Ovary (tissue), 9 donors: ENCODE measurements around the gene TIMP3. TPM values are rescaled to one million over a fixed set of nuclear protein-coding genes. Genes with fewer than 3 reads are reported as not detected.

Source experiments
- DNase-seq, 5 donors: peaks; one replicate each; pipeline ENCODE4 v3.0.0-alpha.2; 2019 to 2020
- H3K27ac ChIP-seq, 2 donors: fragments of 200-600 bp; one replicate each; pipeline versions ENCODE4 v1.5.1 to v1.8.0; 2019 to 2022
- H3K27me3 ChIP-seq: fragments of 200-600 bp; one replicate; pipeline ENCODE4 v1.8.0; 2022
- H3K36me3 ChIP-seq: fragments of 200-600 bp; sonication (generic); one replicate; pipeline ENCODE4 v1.5.1; 2019
- H3K4me1 ChIP-seq: one replicate; pipeline ENCODE4 v1.8.1; 2013; ENCODE audit warnings: mild to moderate bottlenecking, moderate library complexity; ENCODE audit not compliant: insufficient read depth
- H3K4me3 ChIP-seq: fragments of 200-600 bp; sonication (generic); one replicate; pipeline ENCODE4 v1.5.1; 2017
- H3K9me3 ChIP-seq, 2 donors: fragments of 200-600 bp in 1 of 2; sonication (generic) in 1 of 2; one replicate each; pipeline versions ENCODE4 v1.5.1 to v1.8.1; 2013 to 2019; ENCODE audit warnings: mild to moderate bottlenecking in 1 of 2, moderate library complexity in 1 of 2
- EP300 ChIP-seq: sonication (generic); formaldehyde crosslinking; IDR thresholded peaks from one replicate; pipeline ENCODE4 v1.6.1; 2017; ENCODE audit warnings: antibody characterized with exemption
- POLR2A ChIP-seq: fragments of 450-650 bp; IDR thresholded peaks from one replicate; pipeline ENCODE4 v1.6.1; 2017; ENCODE audit warnings: antibody characterized with exemption, mild to moderate bottlenecking, moderate library complexity
- WGBS, 3 donors: extraction: QIAGEN DNeasy Blood & Tissue Kit in 1 of 3; methylation state at CpG; one replicate each; pipeline versions ENCODE4 v1.1.5 to v1.1.7; 2013 to 2017; 5-methylcytosine and 5-hydroxymethylcytosine counted together
- intact Hi-C, 4 donors: fragments of 100-400 bp; cut with DNase I; formaldehyde crosslinking; loops; one replicate each; pipeline versions ENCODE4 v1.11.0 to v1.15.1; 2022 to 2023
- polyA plus RNA-seq, 2 donors: library from polyadenylated mRNA; stranded (reverse); fragments of 200-250 nt in 1 of 2; fragments of 350-450 nt in 1 of 2; fragmentation: Illumina TruSeq in 1 of 2; extraction: RNeasy Lipid Tissue Mini Kit (QIAGEN cat#74804) in 1 of 2; gene quantifications; one replicate each; pipeline ENCODE4 v1.2.3, GENCODE V29; 2013 to 2014
- total RNA-seq, 7 donors: library from RNA; depleted of rRNA in 2 of 7; stranded (reverse); fragments of >200 nt in 2 of 7; fragmentation: NEBNext Ultra II Directional in 3 of 7; extraction: Animal tissue kit (Norgen Biotek cat#: 25700) in 3 of 7; gene quantifications; one replicate each; pipeline versions ENCODE4 v1.1.0 to v1.2.4, GENCODE V29; 2016 to 2023
- TF ChIP-seq, protein P1 (sequence below), 3 donors: fragments of 450-650 bp in 2 of 3; fragments of 200-600 bp in 1 of 3; IDR thresholded peaks; one replicate each; pipeline versions ENCODE4 v1.5.1 to v1.8.0; 2016 to 2022; ENCODE audit warnings: antibody characterized with exemption in 3 of 3, mild to moderate bottlenecking in 1 of 3
- donor health status: DM: no; HTN: no; CAD: no; lungs with moderate emphysema.
- donor health status: DM: no; HTN: no; CAD: no.
- donor health status: Bipolar disorder and iron deficiency.
- donor health status: DM: yes; HTN: yes; CAD: no.
- donor health status: DM: no; HTN: no; CAD: no.
- donor health status: DM: yes; HTN: yes; CAD: no.

TIMP3 gene
- total and polyA plus RNA-seq, 9 donors = 48.5 to 565 (median 121) TPM

DNA sequence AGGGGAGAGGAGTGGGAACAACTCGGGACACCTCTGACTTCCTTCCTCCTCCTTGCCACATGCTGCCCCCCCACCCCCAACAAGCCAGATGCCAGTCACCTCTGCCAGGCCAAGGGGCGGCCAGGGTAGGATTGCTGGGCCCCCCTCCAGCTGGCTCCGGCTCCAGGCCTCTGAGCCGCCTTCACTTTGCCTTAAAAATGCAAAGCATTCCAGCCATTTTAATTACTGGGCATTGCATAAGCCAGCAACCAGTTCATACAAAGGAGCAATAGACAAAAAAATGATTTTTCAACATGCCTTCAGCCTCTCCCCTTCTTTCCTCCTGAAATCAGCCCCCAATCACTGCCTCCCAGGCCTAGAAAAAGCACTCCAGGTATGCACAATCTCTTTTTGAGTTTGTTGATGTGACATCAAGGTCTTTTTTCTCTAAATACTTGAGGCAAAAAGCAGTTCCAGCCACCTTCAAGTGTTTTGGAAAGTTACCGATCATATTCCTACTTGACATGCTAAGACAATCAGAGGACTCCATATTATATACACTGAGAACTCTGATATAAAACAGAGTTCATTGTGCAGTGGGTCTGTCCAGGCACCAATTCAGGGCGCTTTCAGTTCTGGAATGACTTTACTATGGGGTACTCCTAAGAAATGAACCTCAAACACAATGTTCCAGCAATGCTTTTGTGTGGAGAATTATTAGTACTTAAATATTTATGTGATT lies 12.4 kb upstream of the TIMP3 start:
- intact Hi-C loops = no loop called here
- no peak overlapping the region for H3K27ac ChIP-seq

DNA sequence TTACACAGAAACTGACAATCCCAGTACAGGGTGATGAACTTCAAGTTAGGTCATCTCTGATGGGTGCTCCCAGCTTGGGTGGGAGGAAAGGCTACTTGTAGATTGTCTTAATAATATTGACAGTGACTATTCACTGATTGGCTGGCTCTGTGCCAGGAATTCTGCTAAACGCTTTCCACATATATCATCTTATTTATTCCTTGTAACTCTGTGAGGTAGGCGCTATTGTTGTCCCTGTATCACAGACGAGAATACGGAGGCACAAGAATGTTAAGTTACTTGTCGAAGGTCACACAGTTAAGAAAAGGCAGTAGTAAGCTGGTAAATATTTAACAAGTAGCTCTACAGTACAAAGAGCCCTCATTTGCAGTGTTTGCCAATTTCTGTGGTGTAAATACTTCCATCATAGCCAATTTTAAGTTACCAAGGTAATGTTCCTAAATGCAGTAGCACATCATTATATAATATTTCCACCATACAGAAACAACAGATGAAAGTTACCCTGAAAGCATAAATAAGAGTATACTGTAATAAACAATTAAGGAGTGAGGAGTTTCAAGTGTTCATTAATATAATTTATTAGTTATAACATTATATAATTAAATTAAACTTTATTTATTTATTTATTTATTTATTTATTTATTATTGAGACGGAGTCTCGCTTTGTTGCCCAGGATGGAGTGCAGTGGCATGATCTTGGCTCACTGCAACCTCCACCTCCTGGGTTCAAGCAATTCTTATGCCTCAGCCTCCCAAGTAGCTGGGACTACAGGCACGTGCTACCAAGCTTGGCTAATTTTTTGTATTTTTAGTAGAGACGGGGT lies 11.5 kb upstream of the TIMP3 start:
- intact Hi-C loops = loop anchor here in 3 of 4 donors (10.0 kb wide), 2 partner anchors 125 to 205 kb away; no protein-coding TSS in a partner anchor

More for the DNA sequence above, 12.4 kb upstream of the TIMP3 start:
- H3K36me3 ChIP-seq = no peaks in the 10 kb centered on the region
- peaks cover 2% of the 10 kb centered on the region for H3K4me1 ChIP-seq
- 31 to 51% (median 50%) methylated on average over 6 of the region's 6 CpGs for WGBS, 3 donors
- H3K27me3 ChIP-seq = no peaks in the 10 kb centered on the region
- TF ChIP-seq, protein P1, sequence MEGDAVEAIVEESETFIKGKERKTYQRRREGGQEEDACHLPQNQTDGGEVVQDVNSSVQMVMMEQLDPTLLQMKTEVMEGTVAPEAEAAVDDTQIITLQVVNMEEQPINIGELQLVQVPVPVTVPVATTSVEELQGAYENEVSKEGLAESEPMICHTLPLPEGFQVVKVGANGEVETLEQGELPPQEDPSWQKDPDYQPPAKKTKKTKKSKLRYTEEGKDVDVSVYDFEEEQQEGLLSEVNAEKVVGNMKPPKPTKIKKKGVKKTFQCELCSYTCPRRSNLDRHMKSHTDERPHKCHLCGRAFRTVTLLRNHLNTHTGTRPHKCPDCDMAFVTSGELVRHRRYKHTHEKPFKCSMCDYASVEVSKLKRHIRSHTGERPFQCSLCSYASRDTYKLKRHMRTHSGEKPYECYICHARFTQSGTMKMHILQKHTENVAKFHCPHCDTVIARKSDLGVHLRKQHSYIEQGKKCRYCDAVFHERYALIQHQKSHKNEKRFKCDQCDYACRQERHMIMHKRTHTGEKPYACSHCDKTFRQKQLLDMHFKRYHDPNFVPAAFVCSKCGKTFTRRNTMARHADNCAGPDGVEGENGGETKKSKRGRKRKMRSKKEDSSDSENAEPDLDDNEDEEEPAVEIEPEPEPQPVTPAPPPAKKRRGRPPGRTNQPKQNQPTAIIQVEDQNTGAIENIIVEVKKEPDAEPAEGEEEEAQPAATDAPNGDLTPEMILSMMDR (IDR thresholded peaks at IDR 0.05) = no peak
- TF ChIP-seq POLR2A (no peak), EP300 (no peak)
- H3K9me3 ChIP-seq = no peaks in the 10 kb centered on the region
- no peak overlapping the region for H3K4me3 ChIP-seq
- DNase-seq = no peak

DNA sequence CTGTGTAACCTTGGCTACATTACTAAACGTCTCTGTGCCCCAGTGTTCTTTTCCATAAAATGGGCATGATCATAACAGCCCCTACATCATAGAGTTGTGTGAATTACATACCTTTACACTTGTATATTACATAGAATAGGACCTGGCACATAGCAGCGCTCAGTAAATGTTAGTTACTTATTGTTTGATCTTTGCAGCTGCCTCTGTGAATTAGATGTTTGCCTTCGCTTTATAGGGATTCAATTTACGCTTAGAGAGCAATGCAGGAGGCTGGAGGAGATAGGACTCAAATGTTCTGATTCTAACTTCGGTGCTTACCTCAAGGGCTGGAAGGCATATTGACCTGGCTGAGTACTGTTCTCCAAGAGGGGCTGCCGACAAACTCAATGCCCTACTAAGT lies 10.4 kb upstream of the TIMP3 start:
- Histone ChIP-seq H3K4me1 (peaks cover 2% of the 10 kb centered on the region), H3K9me3 (no peaks in the 10 kb centered on the region), H3K36me3 (no peaks in the 10 kb centered on the region), H3K27me3 (no peaks in the 10 kb centered on the region), H3K4me3 (no peak overlapping the region), H3K27ac (no peak overlapping the region)
- DNase-seq = no peak
- WGBS, 3 donors = 89 to 94% (median 92%) methylated on average over 6 of the region's 6 CpGs
- intact Hi-C loops = loop anchor here in 3 of 4 donors (10.0 kb wide), 2 partner anchors 126 to 204 kb away; no protein-coding TSS in a partner anchor
- TF ChIP-seq EP300 (no peak), POLR2A (no peak)
- TF ChIP-seq, protein P1 (IDR thresholded peaks at IDR 0.05) = no peak

More for the DNA sequence above, 11.5 kb upstream of the TIMP3 start:
- no peaks in the 10 kb centered on the region for H3K27me3 ChIP-seq
- WGBS, 3 donors = 89 to 91% (median 90%) methylated on average over 9 of the region's 9 CpGs
- H3K27ac ChIP-seq = no peak overlapping the region
- no peaks in the 10 kb centered on the region for H3K9me3 ChIP-seq
- DNase-seq = no peak
- H3K36me3 ChIP-seq = no peaks in the 10 kb centered on the region
- no peak overlapping the region for H3K4me3 ChIP-seq
- TF ChIP-seq EP300 = no peak
- TF ChIP-seq, protein P1 (IDR thresholded peaks at IDR 0.05) = no peak
- TF ChIP-seq POLR2A = no peak
- peaks cover 2% of the 10 kb centered on the region for H3K4me1 ChIP-seq

DNA sequence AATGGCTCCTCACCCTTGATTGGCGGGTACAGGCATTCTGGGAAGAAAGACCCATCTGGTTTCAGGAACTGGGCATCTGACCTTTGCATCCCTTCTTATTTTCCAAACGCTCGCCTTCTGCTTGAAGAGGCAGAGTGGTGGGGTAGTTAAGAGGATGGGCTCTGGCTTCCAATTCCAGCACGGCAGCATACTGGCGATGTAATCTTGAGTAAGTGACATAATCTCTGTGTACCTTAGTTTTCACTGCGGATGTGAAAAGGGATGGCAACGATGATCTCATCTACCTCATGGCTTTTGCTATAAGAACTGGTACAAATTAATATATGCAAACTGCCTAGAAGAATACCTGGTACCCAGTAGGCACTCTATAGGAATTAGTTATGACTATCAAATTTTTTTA lies 10.0 kb upstream of the TIMP3 start:
- no peaks in the 10 kb centered on the region for H3K27me3 ChIP-seq
- DNase-seq = no peak
- 93 to 95% (median 94%) methylated on average over 7 of the region's 7 CpGs for WGBS, 3 donors

More for the DNA sequence above, 10.0 kb upstream of the TIMP3 start:
- intact Hi-C loops = loop anchor here in 3 of 4 donors (10.0 kb wide), 2 partner anchors 127 to 203 kb away; no protein-coding TSS in a partner anchor
- TF ChIP-seq EP300 (no peak), POLR2A (no peak)
- TF ChIP-seq, protein P1 (IDR thresholded peaks at IDR 0.05) = no peak
- H3K9me3 ChIP-seq = no peaks in the 10 kb centered on the region
- no peaks in the 10 kb centered on the region for H3K36me3 ChIP-seq
- peaks cover 2% of the 10 kb centered on the region for H3K4me1 ChIP-seq
- no peak overlapping the region for H3K27ac ChIP-seq
- H3K4me3 ChIP-seq = no peak overlapping the region
